Heart left ventricle (tissue), 13 donors: ENCODE data around the gene PFN1.

Source experiments
- CTCF ChIP-seq, 12 donors: fragments of 200-600 bp; sonication (generic) in 4 of 12; IDR thresholded peaks; one replicate each; pipeline versions ENCODE4 v1.5.0 to v1.8.0; 2018 to 2022; ENCODE audit warnings: antibody characterized with exemption in 12 of 12, mild to moderate bottlenecking in 5 of 12
- POLR2A ChIP-seq, 2 donors: fragments of 450-650 bp; IDR thresholded peaks; one replicate each; pipeline ENCODE4 v1.6.1; 2017; ENCODE audit warnings: antibody characterized with exemption in 2 of 2, mild to moderate bottlenecking in 2 of 2, moderate library complexity in 2 of 2
- donor health status: ischemic (EF 13 %, LVEDD 7.1; RV severe dilation, severe dysfunction).
- donor health status: DM: no; HTN: yes; CAD: no.
- donor health status: DM: no; HTN: no; CAD: no.
- donor health status: ischemic (EF 25% LVEDD 6.9; RV normal size, moderate dysfunction).
- donor health status: ischemic (EF 25% LVEDD 5.7; RV mildly dilated, moderate dysfunction).
- donor health status: ischemic (EF 35%, LVEDD 5.7; RV mildly dilated, moderate dysfunction).
- donor health status: nonischemic (EF 11% LVEDD 7.7; RV severe dilation, severe dysfunction).
- donor health status: DM: yes; HTN: yes; CAD: no.
- donor health status: PGD.
- donor health status: ischemic (EF 29% LVEDD 5.4; RV normal size, mild dysfunction).
- donor health status: nonischemic (EF 23%, LVEDD 6.1; RV moderate dilation, normal function).

- no peak for TF ChIP-seq CTCF (IDR thresholded peaks at IDR 0.05)
- no peak for TF ChIP-seq POLR2A (IDR thresholded peaks at IDR 0.05)
Measured at GRCh38 chr17:4913994-4914393, 34.3 kb downstream of the PFN1 start.
